ENCODE measurements around the gene CCDC192.

The CCDC192 gene

DNA sequence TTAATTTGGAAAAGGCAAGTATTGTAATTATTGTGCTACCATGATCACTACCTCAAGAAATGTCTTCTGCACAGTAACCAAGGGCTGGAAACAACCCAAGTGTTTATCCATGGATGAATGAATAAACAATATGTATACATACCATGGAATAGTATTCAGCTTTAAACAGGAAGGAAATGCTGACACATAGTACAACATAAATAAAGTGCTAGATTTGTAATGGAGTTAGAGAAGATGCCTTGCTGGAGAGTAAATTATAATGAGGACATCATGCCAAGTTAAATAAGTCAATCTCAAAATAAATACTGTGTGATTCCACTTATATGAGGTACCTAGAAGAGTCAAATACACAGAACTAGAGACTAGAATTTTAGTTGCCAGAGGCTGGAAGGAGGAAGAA, 160.0 kb downstream of the CCDC192 start:
- no peaks in the 10 kb centered on the region for H3K4me1 Mint-ChIP-seq
- H3K36me3 Mint-ChIP-seq, result peaks cover 1% of the 10 kb centered on the region
- no peak overlapping the region for H3K4me3 Mint-ChIP-seq
- no peak overlapping the region for H3K27ac Mint-ChIP-seq
- no peaks in the 10 kb centered on the region for H3K9me3 Mint-ChIP-seq
- peaks cover 1% of the 10 kb centered on the region for H3K27me3 Mint-ChIP-seq

GRCh38 chr5:127863610-127864395, 160.6 kb downstream of the CCDC192 start:
- Mint-ChIP-seq H3K27me3 (peaks cover 6% of the 10 kb centered on the region), H3K36me3 (peaks cover 1% of the 10 kb centered on the region), H3K9me3 (no peaks in the 10 kb centered on the region), H3K4me3 (no peak overlapping the region), H3K4me1 (no peaks in the 10 kb centered on the region), H3K27ac (no peak overlapping the region)

DNA sequence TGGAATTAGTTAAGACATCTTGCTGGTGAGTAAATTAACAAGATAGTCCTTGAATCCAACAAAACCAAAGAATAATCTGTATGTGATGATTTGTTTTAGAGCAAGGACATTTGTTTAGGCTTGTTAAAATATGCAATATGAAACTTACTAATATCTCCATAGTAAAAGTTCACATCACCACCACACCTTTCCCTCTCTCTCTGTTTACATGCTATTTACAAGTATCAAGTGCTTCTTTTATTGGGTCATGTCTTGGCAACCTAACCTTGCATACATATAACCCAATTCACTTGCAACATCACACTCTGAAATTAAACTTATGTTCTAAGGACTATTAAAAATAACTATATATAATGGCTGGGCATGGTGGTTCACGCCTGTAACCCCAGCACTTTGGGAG, 161.3 kb downstream of the CCDC192 start:
- Mint-ChIP-seq H3K36me3 (peaks cover 1% of the 10 kb centered on the region), H3K4me1 (no peaks in the 10 kb centered on the region), H3K27ac (no peak overlapping the region), H3K9me3 (no peaks in the 10 kb centered on the region), H3K27me3 (peaks cover 6% of the 10 kb centered on the region), H3K4me3 (no peak overlapping the region)

- Mint-ChIP-seq H3K27me3 (peaks cover 4% of the 10 kb centered on the region), H3K27ac (peak overlapping the region; percentile 6), H3K4me1 (no peaks in the 10 kb centered on the region), H3K36me3 (no peaks in the 10 kb centered on the region), H3K4me3 (no peak overlapping the region), H3K9me3 (no peaks in the 10 kb centered on the region)
These were observed 162.1 kb downstream of the CCDC192 start for GRCh38 chr5:127865273-127865672.

DNA sequence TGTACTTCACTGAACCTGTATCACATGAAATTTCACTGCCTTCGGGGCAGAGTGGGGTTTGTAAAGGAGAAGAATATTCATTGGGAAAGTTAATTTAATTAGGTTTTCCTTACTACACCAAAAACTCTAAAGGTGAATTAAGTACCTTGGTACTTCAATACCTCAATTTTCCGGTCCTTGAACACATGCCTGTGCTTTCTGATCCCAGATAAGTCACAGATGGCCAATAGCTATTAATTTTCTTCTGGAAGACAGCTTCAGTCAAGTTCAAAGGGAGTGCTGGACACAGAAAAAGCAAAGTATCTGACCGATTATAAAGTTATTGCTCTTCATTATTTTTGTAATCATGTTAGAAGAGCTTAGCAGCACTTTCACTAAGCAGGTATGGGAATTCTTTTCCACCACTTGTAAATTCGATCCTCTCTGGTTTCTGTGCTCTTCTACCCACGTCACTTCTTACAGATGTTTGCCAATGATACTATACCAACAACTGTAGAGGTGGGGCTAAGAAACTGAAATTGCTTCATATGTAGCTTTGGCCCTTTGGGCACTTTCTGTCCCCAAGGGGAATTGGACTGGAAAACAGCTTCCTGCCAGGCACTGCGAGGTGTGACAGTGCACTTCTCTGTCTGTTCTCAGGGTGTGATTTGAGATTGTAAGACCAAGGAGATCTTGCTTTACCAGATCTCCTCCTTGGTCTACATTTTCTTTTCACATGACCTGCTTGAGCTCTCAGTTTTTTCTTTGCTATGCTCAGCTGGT, 164.0 kb downstream of the CCDC192 start:
- H3K4me3 Mint-ChIP-seq, result no peak overlapping the region
- H3K27me3 Mint-ChIP-seq, result peaks cover 4% of the 10 kb centered on the region
- H3K27ac Mint-ChIP-seq, result no peak overlapping the region
- no peaks in the 10 kb centered on the region for H3K36me3 Mint-ChIP-seq
- no peaks in the 10 kb centered on the region for H3K4me1 Mint-ChIP-seq
- H3K9me3 Mint-ChIP-seq, result no peaks in the 10 kb centered on the region

DNA sequence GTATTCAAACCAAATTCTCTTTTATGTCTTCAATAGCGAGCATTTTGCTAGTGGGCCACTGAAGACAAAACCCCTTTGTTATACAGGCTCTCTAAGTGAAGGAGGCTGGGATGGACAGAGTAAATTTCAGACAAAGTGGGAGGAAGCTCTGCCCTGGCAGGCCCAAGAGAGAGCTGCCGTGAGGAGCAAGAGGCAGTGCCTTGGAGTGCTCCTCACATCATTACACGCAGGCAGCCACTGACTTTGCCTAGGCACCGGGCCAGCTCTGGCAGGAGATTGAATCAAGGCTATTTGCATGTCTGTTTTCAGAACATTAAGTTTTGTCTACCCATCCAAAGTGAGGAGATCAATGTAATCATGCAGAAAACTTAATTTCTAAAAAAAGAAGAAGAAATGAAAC, 167.7 kb downstream of the CCDC192 start:
- Mint-ChIP-seq H3K36me3 (no peaks in the 10 kb centered on the region), H3K27ac (no peak overlapping the region), H3K4me1 (no peaks in the 10 kb centered on the region), H3K27me3 (peaks cover 4% of the 10 kb centered on the region), H3K9me3 (no peaks in the 10 kb centered on the region), H3K4me3 (no peak overlapping the region)

- no peaks in the 10 kb centered on the region for H3K36me3 Mint-ChIP-seq
- no peak overlapping the region for H3K4me3 Mint-ChIP-seq
- no peaks in the 10 kb centered on the region for H3K9me3 Mint-ChIP-seq
- H3K27me3 Mint-ChIP-seq, result peaks cover 4% of the 10 kb centered on the region
- no peaks in the 10 kb centered on the region for H3K4me1 Mint-ChIP-seq
- H3K27ac Mint-ChIP-seq, result no peak overlapping the region
These were observed 168.4 kb downstream of the CCDC192 start for GRCh38 chr5:127871503-127872153.

DNA sequence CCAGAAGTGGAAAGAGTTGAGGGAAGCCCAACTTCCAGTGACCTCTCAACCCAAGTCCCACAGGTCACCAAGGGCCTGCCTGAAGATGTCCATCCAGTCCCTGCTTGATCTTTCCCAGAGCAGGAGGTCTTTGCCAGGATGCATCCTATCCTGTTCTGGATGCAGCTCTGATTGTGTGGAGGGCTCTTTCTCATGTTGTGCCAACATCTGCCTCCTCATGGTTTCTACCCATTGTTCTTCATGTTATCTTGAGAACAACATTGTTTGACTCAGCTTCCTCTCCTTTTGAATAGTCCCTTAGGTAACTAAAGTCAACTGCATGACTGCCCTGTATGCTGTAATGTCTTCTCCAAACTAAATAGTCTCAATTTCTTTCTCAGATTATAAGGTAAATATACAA, 169.3 kb downstream of the CCDC192 start:
- no peak overlapping the region for H3K4me3 Mint-ChIP-seq
- peaks cover 4% of the 10 kb centered on the region for H3K27me3 Mint-ChIP-seq
- no peaks in the 10 kb centered on the region for H3K36me3 Mint-ChIP-seq
- H3K4me1 Mint-ChIP-seq, result no peaks in the 10 kb centered on the region
- no peaks in the 10 kb centered on the region for H3K9me3 Mint-ChIP-seq
- H3K27ac Mint-ChIP-seq, result no peak overlapping the region

GRCh38 chr5:127875235-127876021, 172.2 kb downstream of the CCDC192 start:
- no peaks in the 10 kb centered on the region for H3K36me3 Mint-ChIP-seq
- H3K4me3 Mint-ChIP-seq, result no peak overlapping the region
- H3K4me1 Mint-ChIP-seq, result no peaks in the 10 kb centered on the region
- H3K27ac Mint-ChIP-seq, result no peak overlapping the region
- no peaks in the 10 kb centered on the region for H3K27me3 Mint-ChIP-seq
- H3K9me3 Mint-ChIP-seq, result no peaks in the 10 kb centered on the region

DNA sequence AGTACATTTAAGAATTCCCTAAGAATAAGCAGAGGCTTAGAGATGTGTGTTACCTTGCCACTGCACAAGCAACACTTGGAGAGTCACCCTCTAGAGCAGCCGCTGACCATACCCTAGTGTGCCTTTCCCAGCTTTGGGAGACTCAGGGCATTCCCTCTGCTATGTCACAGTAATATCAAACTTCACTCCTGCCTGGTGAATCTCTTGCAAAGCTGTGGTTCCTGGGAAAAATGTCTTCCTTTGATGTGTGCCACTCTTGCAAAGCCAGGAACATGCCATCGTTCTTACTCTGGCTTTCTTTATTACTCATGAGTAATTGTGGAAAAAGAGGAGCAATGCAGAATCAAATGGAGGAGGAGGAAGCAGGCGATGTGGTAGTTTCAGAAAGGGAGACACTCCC, 173.2 kb downstream of the CCDC192 start:
- Mint-ChIP-seq H3K27me3 (no peaks in the 10 kb centered on the region), H3K9me3 (no peaks in the 10 kb centered on the region)

DNA sequence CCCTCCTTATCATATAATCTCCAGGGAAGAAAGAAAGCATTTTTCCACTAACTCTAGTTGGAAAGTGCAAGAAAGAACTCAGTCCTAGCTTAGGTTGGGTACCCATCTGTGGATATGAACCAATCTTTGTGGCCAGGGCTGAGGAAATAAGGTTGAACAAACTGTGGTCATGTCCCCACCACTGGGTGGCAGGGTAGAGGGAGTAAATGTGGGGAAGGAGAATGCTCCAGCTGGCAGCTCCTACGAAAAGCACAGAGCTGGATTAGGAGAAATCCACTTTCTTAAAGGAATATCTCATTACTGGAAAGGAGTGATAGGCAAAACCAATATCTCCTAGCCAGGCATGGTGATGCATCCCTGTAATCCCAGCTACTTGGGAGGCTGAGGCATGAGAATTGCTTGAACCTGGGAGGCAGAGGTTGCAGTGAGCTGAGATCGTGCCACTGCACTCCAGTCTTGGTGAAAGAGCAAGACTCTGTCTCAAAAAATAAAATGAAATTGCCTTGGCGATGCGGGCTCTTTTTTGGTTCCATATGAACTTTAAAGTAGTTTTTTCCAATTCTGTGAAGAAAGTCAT, 175.1 kb downstream of the CCDC192 start:
- Mint-ChIP-seq H3K27me3 (no peaks in the 10 kb centered on the region), H3K36me3 (no peaks in the 10 kb centered on the region), H3K4me1 (no peaks in the 10 kb centered on the region), H3K4me3 (no peak overlapping the region), H3K27ac (no peak overlapping the region), H3K9me3 (no peaks in the 10 kb centered on the region)

More for the DNA sequence above, 173.2 kb downstream of the CCDC192 start:
- Mint-ChIP-seq H3K27ac (no peak overlapping the region), H3K36me3 (no peaks in the 10 kb centered on the region), H3K4me3 (no peak overlapping the region), H3K4me1 (no peaks in the 10 kb centered on the region)

- no peak overlapping the region for H3K27ac Mint-ChIP-seq
- H3K4me1 Mint-ChIP-seq, result no peaks in the 10 kb centered on the region
- no peaks in the 10 kb centered on the region for H3K27me3 Mint-ChIP-seq
- no peaks in the 10 kb centered on the region for H3K9me3 Mint-ChIP-seq
- H3K36me3 Mint-ChIP-seq, result no peaks in the 10 kb centered on the region
- no peak overlapping the region for H3K4me3 Mint-ChIP-seq
These were observed 181.2 kb downstream of the CCDC192 start for GRCh38 chr5:127884416-127884815.

DNA sequence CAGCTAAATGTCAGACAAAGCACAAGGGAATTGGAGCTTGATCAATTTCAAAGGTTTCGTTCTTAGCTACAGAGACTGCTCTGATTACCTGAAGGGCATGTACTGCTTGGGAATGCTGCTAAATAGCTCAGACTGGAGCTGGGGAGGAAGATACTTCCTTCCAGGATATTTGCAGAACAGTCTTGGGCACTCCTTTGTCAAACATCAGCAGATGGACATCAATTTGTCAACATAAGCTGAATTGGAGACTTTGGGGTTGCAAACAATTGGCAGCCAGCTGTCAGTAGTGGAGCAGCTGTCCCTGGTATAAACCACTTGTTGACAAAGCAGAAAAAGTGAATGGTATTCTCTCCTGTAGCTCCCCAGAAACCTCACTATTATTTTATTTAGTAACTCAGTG, 182.0 kb downstream of the CCDC192 start:
- no peaks in the 10 kb centered on the region for H3K9me3 Mint-ChIP-seq
- H3K4me3 Mint-ChIP-seq, result no peak overlapping the region
- H3K36me3 Mint-ChIP-seq, result no peaks in the 10 kb centered on the region
- H3K27me3 Mint-ChIP-seq, result no peaks in the 10 kb centered on the region
- no peaks in the 10 kb centered on the region for H3K4me1 Mint-ChIP-seq
- H3K27ac Mint-ChIP-seq, result no peak overlapping the region

DNA sequence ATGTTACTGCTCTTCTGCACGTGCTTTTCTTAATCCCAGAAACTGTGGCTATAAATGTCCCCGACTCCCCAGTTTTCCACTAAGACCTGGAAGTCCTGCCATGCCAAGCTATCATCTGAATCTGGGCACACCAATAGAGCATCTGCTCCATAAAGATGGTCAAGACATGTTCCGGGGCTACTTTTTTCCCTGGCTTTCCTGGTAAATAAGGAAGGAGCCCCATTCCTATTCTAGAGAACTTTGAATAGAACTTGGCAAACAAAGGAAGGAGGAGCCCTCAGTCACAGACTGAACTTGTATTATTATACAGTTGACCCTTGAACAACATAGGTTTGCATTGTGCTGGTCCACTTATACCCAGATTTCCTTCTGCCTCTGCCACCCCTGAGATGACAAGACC, 182.9 kb downstream of the CCDC192 start:
- H3K9me3 Mint-ChIP-seq, result no peaks in the 10 kb centered on the region
- H3K4me3 Mint-ChIP-seq, result no peak overlapping the region
- no peaks in the 10 kb centered on the region for H3K36me3 Mint-ChIP-seq
- H3K27me3 Mint-ChIP-seq, result no peaks in the 10 kb centered on the region
- H3K27ac Mint-ChIP-seq, result no peak overlapping the region
- H3K4me1 Mint-ChIP-seq, result no peaks in the 10 kb centered on the region

- Mint-ChIP-seq H3K4me3 (no peak overlapping the region), H3K4me1 (no peaks in the 10 kb centered on the region), H3K27me3 (no peaks in the 10 kb centered on the region), H3K36me3 (no peaks in the 10 kb centered on the region), H3K27ac (no peak overlapping the region), H3K9me3 (no peaks in the 10 kb centered on the region)
These were observed 184.1 kb downstream of the CCDC192 start for GRCh38 chr5:127887282-127887681.

All from activated naive CD4-positive, alpha-beta T cell treated with anti-CD3 and anti-CD28 coated beads, Interleukin-2, amount 50 U/mL, for 24 hours (primary cell).